HL-60/S4 treated with phorbol 12-myristate 13-acetate at 8.2 ng/mL for 4 days and 3 days (cell line): Measurements from ENCODE around the gene SPATA3.
"Not testable (repeated sequence)": the region's sequence is repeated elsewhere in the genome, so short reads cannot be mapped to it uniquely, and the experiment has no call there.

Source experiments
- in situ Hi-C: fragments of 300-500 bp; cut with MboI; formaldehyde crosslinking; loops from 2 replicates; pipeline ENCODE4 v1.15.0; 2022; ENCODE audit warnings: low sequenced_read_pairs

The SPATA3 gene

GRCh38 chr2:230968314-230968713, 27.6 kb upstream of the SPATA3 start:
- in situ Hi-C loops, result not testable (repeated sequence)

GRCh38 chr2:230968921-230969658, 26.8 kb upstream of the SPATA3 start:
- in situ Hi-C loops, result no loop called here

- in situ Hi-C loops, result no loop called here
Measured at GRCh38 chr2:230969659-230970015, 26.3 kb upstream of the SPATA3 start.

GRCh38 chr2:230972046-230972445, 23.9 kb upstream of the SPATA3 start:
- in situ Hi-C loops, result no loop called here

- in situ Hi-C loops, result no loop called here
Measured at GRCh38 chr2:230974096-230974913, 21.6 kb upstream of the SPATA3 start.

- in situ Hi-C loops, result no loop called here
Measured at GRCh38 chr2:230975927-230976326, 20.0 kb upstream of the SPATA3 start.

GRCh38 chr2:230976671-230977171, 19.2 kb upstream of the SPATA3 start:
- in situ Hi-C loops, result no loop called here

- in situ Hi-C loops, result loop anchor here (10.0 kb wide), 1 partner anchor 146 kb away; no protein-coding TSS in a partner anchor
Measured at GRCh38 chr2:230980468-230980867, 15.5 kb upstream of the SPATA3 start.

GRCh38 chr2:230981704-230982103, 14.2 kb upstream of the SPATA3 start:
- in situ Hi-C loops, result loop anchor here (10.0 kb wide), 1 partner anchor 147 kb away; no protein-coding TSS in a partner anchor

- in situ Hi-C loops, result loop anchor here (10.0 kb wide), 1 partner anchor 147 kb away; no protein-coding TSS in a partner anchor
Measured at GRCh38 chr2:230982126-230982525, 13.8 kb upstream of the SPATA3 start.

GRCh38 chr2:230982528-230982927, 13.4 kb upstream of the SPATA3 start:
- in situ Hi-C loops, result loop anchor here (10.0 kb wide), 1 partner anchor 148 kb away; no protein-coding TSS in a partner anchor

- in situ Hi-C loops, result loop anchor here (10.0 kb wide), 1 partner anchor 149 kb away; no protein-coding TSS in a partner anchor
Measured at GRCh38 chr2:230983566-230983965, 12.4 kb upstream of the SPATA3 start.

GRCh38 chr2:230984393-230985220, 11.3 kb upstream of the SPATA3 start:
- in situ Hi-C loops, result loop anchor here (10.0 kb wide), 1 partner anchor 150 kb away; no protein-coding TSS in a partner anchor

- in situ Hi-C loops, result loop anchor here (10.0 kb wide), 1 partner anchor 151 kb away; no protein-coding TSS in a partner anchor
Measured at GRCh38 chr2:230985519-230986231, 10.2 kb upstream of the SPATA3 start.

GRCh38 chr2:230986520-230987136, 9.3 kb upstream of the SPATA3 start:
- in situ Hi-C loops, result loop anchor here (10.0 kb wide), 1 partner anchor 152 kb away; no protein-coding TSS in a partner anchor

- in situ Hi-C loops, result loop anchor here (10.0 kb wide), 1 partner anchor 153 kb away; no protein-coding TSS in a partner anchor
Measured at GRCh38 chr2:230987137-230988020, 8.5 kb upstream of the SPATA3 start.

- in situ Hi-C loops, result loop anchor here (10.0 kb wide), 1 partner anchor 155 kb away; no protein-coding TSS in a partner anchor
Measured at GRCh38 chr2:230989731-230990130, 6.2 kb upstream of the SPATA3 start.
